ENCODE data around the gene PNKD.

DNA sequence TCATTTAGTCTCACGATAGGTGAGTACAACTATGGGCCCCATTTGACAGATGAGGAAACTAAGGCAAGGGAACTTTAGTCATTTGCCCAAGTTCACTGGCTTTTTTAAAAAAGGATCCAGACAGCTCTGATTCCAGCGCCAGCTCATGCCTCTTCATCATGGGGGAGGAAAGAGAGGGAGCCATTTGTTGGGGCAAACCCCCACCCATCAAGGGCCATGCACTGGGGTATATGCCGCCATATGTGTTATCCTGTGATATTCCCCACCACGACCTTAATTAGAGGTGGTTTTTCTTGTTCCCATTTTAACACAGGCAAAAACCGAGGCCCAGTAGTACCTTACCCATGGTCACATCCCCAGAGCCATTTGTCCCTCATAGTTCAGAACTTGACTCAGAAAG lies 10.2 kb upstream of the PNKD start:
- TF ChIP-seq POLR2AphosphoS5 (IDR thresholded peaks at IDR 0.05) (no peak), EP300 (IDR thresholded peaks at IDR 0.05) (no peak)
- TF ChIP-seq, protein P1, sequence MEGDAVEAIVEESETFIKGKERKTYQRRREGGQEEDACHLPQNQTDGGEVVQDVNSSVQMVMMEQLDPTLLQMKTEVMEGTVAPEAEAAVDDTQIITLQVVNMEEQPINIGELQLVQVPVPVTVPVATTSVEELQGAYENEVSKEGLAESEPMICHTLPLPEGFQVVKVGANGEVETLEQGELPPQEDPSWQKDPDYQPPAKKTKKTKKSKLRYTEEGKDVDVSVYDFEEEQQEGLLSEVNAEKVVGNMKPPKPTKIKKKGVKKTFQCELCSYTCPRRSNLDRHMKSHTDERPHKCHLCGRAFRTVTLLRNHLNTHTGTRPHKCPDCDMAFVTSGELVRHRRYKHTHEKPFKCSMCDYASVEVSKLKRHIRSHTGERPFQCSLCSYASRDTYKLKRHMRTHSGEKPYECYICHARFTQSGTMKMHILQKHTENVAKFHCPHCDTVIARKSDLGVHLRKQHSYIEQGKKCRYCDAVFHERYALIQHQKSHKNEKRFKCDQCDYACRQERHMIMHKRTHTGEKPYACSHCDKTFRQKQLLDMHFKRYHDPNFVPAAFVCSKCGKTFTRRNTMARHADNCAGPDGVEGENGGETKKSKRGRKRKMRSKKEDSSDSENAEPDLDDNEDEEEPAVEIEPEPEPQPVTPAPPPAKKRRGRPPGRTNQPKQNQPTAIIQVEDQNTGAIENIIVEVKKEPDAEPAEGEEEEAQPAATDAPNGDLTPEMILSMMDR (IDR thresholded peaks at IDR 0.05), result no peak

Measured in suprapubic skin (tissue), 4 donors.